H1 (cell line): ENCODE results near the gene DAPK1. TPM values are rescaled to one million over a fixed set of nuclear protein-coding genes. Genes with fewer than 3 reads are reported as not detected.

ENCODE experiments used
- CTCF ChIA-PET: fragments of 300-600 bp; sonication (Branson Sonifier 250); formaldehyde crosslinking; loops from one replicate; lab custom pipeline; 2021; ENCODE audit not compliant: partially characterized antibody; lab: Charles Lee
- POLR2A ChIA-PET: fragments of 300-600 bp; sonication (Branson Sonifier 250); formaldehyde crosslinking; loops from one replicate; lab custom pipeline; 2021; ENCODE audit warnings: inconsistent platforms; ENCODE audit not compliant: partially characterized antibody; lab: Charles Lee
- DNase-seq, 2 experiments: peaks; one replicate each; pipeline versions ENCODE4 v3.0.0 to v3.0.0-alpha.2; 2010 to 2022; ENCODE audit warnings: low spot score in 2 of 2, low read depth in 1 of 2, mixed read lengths in 1 of 2
- FAIRE-seq: peaks from 2 replicates; lab custom pipeline; 2011; peaks lifted over from hg19 to GRCh38; lab: Jason Lieb, UNC
- H2AFZ ChIP-seq: 2 replicates; pipeline ENCODE4 v1.8.1; 2012; ENCODE audit warnings: low read length, inconsistent platforms
- H2AK5ac ChIP-seq: 2 replicates; pipeline ENCODE4 v1.6.1; 2013; ENCODE audit warnings: low read depth, low read length
- H2BK120ac ChIP-seq: replicated peaks from 2 replicates; pipeline ENCODE3; 2013; ENCODE audit warnings: low read depth, low read length, inconsistent platforms
- H2BK12ac ChIP-seq: 2 replicates; pipeline ENCODE4 v1.6.1; 2013; ENCODE audit warnings: low read depth, low read length
- H2BK15ac ChIP-seq: 2 replicates; pipeline ENCODE4 v1.6.1; 2013; ENCODE audit warnings: low read length
- H2BK20ac ChIP-seq: 2 replicates; pipeline ENCODE4 v1.6.1; 2013; ENCODE audit warnings: low read length
- H2BK5ac ChIP-seq: 2 replicates; pipeline ENCODE4 v1.6.1; 2013; ENCODE audit warnings: low read depth, low read length
- H3K14ac ChIP-seq: 2 replicates; pipeline ENCODE4 v1.6.1; 2013; ENCODE audit warnings: inconsistent platforms; ENCODE audit not compliant: insufficient read length
- H3K18ac ChIP-seq: 2 replicates; pipeline ENCODE4 v1.6.1; 2013; ENCODE audit warnings: low read length; ENCODE audit errors: extremely low read depth
- H3K23ac ChIP-seq: 2 replicates; pipeline ENCODE4 v1.6.1; 2013; ENCODE audit warnings: inconsistent platforms; ENCODE audit not compliant: insufficient read length
- H3K23me2 ChIP-seq: 2 replicates; pipeline ENCODE4 v1.6.1; 2013; ENCODE audit warnings: low read depth, low read length
- H3K27ac ChIP-seq: 2 replicates; pipeline ENCODE4 v1.6.1; 2011; ENCODE audit warnings: low read depth, low read length, inconsistent platforms
- H3K27me3 ChIP-seq, 4 experiments: replicated peaks in 1 of 4; 1 replicate in 1 of 4; 2 replicates in 3 of 4; pipeline versions ENCODE4 v1.6.1 to v1.8.1; 2011 to 2013; ENCODE audit warnings: low read length in 3 of 4, mild to moderate bottlenecking in 3 of 4, inconsistent platforms in 2 of 4, mixed read lengths in 2 of 4, moderate library complexity in 1 of 4; ENCODE audit not compliant: control insufficient read depth in 3 of 4, insufficient read depth in 3 of 4; ENCODE audit errors: extremely low read depth in 1 of 4
- H3K36me3 ChIP-seq, 4 experiments: 2 replicates each; pipeline versions ENCODE4 v1.6.1 to v1.8.1; 2011 to 2013; ENCODE audit warnings: mild to moderate bottlenecking in 4 of 4, low read length in 3 of 4, moderate library complexity in 2 of 4, control low read depth in 1 of 4, inconsistent platforms in 1 of 4; ENCODE audit not compliant: insufficient read depth in 4 of 4, control insufficient read depth in 2 of 4
- H3K4ac ChIP-seq: replicated peaks from 2 replicates; pipeline ENCODE3; 2013; ENCODE audit warnings: low read length, low read depth, mixed read lengths, inconsistent platforms; ENCODE audit not compliant: insufficient read length
- H3K4me1 ChIP-seq, 4 experiments: replicated peaks in 1 of 4; 1 replicate in 1 of 4; 2 replicates in 3 of 4; pipeline versions ENCODE4 v1.6.1 to v1.8.1; 2011 to 2013; ENCODE audit warnings: low read length in 3 of 4, inconsistent platforms in 2 of 4, mixed read lengths in 1 of 4; ENCODE audit not compliant: insufficient read depth in 4 of 4, control insufficient read depth in 3 of 4
- H3K4me2 ChIP-seq, 2 experiments: 2 replicates each; pipeline versions ENCODE4 v1.6.1 to v1.8.1; 2011 to 2013; ENCODE audit warnings: low read depth in 2 of 2, low read length in 2 of 2, control low read depth in 1 of 2, inconsistent platforms in 1 of 2, mild to moderate bottlenecking in 1 of 2; ENCODE audit not compliant: insufficient read depth in 1 of 2
- H3K4me3 ChIP-seq, 4 experiments: fragments of 200-600, 300-600 bp in 1 of 4; sonication (generic), shearing (Covaris generic), sonication (Bioruptor Twin) in 1 of 4; 2 replicates each; pipeline versions ENCODE4 v1.5.1 to v1.8.1; 2011 to 2016; ENCODE audit warnings: low read length in 4 of 4, low read depth in 3 of 4, control low read depth in 2 of 4, inconsistent platforms in 2 of 4, mild to moderate bottlenecking in 2 of 4, mixed read lengths in 1 of 4, moderate library complexity in 1 of 4; ENCODE audit not compliant: insufficient read depth in 2 of 4; ENCODE audit errors: extremely low read depth in 1 of 4
- H3K56ac ChIP-seq: replicated peaks from 2 replicates; pipeline ENCODE3; 2013; ENCODE audit warnings: low read depth, mild to moderate bottlenecking, mixed read lengths, low read length, inconsistent platforms; ENCODE audit not compliant: insufficient read length
- H3K79me1 ChIP-seq: 2 replicates; pipeline ENCODE4 v1.6.1; 2013; ENCODE audit warnings: low read depth, low read length, control low read depth
- H3K79me2 ChIP-seq, 2 experiments: 2 replicates each; pipeline versions ENCODE4 v1.6.1 to v1.8.1; 2012 to 2013; ENCODE audit warnings: low read length in 2 of 2, mild to moderate bottlenecking in 2 of 2, inconsistent platforms in 1 of 2; ENCODE audit not compliant: insufficient read depth in 2 of 2, control insufficient read depth in 1 of 2
- H3K9ac ChIP-seq, 4 experiments: replicated peaks in 1 of 4; 1 replicate in 1 of 4; 2 replicates in 3 of 4; pipeline versions ENCODE4 v1.6.1 to v1.8.1; 2011 to 2013; ENCODE audit warnings: low read depth in 3 of 4, low read length in 3 of 4, control low read depth in 2 of 4, mild to moderate bottlenecking in 2 of 4, moderate library complexity in 2 of 4, inconsistent platforms in 1 of 4; ENCODE audit errors: extremely low read depth in 1 of 4
- H3K9me3 ChIP-seq, 2 experiments: 2 replicates each; pipeline versions ENCODE4 v1.6.1 to v1.8.1; 2012 to 2013; ENCODE audit warnings: mild to moderate bottlenecking in 2 of 2, moderate library complexity in 2 of 2, control low read depth in 1 of 2, inconsistent platforms in 1 of 2, low read depth in 1 of 2, low read length in 1 of 2, mixed read lengths in 1 of 2; ENCODE audit not compliant: insufficient read depth in 2 of 2
- H4K20me1 ChIP-seq, 2 experiments: replicated peaks in 1 of 2; 2 replicates each; pipeline versions ENCODE3 to v1.8.1; 2011 to 2013; ENCODE audit warnings: inconsistent platforms in 2 of 2, low read length in 2 of 2, mild to moderate bottlenecking in 1 of 2; ENCODE audit not compliant: insufficient read depth in 2 of 2, control insufficient read depth in 1 of 2
- H4K5ac ChIP-seq: 2 replicates; pipeline ENCODE4 v1.6.1; 2013; ENCODE audit warnings: low read length, low read depth, mixed read lengths, inconsistent platforms; ENCODE audit not compliant: insufficient read length
- H4K8ac ChIP-seq: 2 replicates; pipeline ENCODE4 v1.8.0; 2013; ENCODE audit warnings: mild to moderate bottlenecking, moderate library complexity, low read length, inconsistent platforms; ENCODE audit not compliant: insufficient read depth; ENCODE audit errors: extremely low read depth
- H4K91ac ChIP-seq: replicated peaks from 2 replicates; pipeline ENCODE3; 2013; ENCODE audit warnings: low read length, mixed read lengths, inconsistent platforms; ENCODE audit not compliant: insufficient read length
- ASH2L ChIP-seq: fragments of 200-600, 300-600 bp; sonication (generic); IDR thresholded peaks from one replicate; pipeline ENCODE4 v1.7.1; 2017; ENCODE audit warnings: low read length
- ATF3 ChIP-seq: IDR thresholded peaks from 2 replicates; pipeline ENCODE4 v1.6.1; 2011; ENCODE audit warnings: low read depth, mild to moderate bottlenecking, low read length; ENCODE audit not compliant: insufficient read depth
- CBX8 ChIP-seq: fragments of 300-800, 300-1000 bp; sonication (generic); IDR thresholded peaks from 2 replicates; pipeline ENCODE4 v1.7.1; 2016; ENCODE audit warnings: low read depth, low read length, borderline replicate concordance
- E2F6 ChIP-seq: IDR thresholded peaks from 2 replicates; pipeline ENCODE4 v1.6.1; 2012; ENCODE audit warnings: inconsistent platforms
- KDM1A ChIP-seq: fragments of 200-600, 300-600 bp; sonication (generic); IDR thresholded peaks from 2 replicates; pipeline ENCODE4 v1.7.1; 2016; ENCODE audit warnings: mild to moderate bottlenecking, low read length, borderline replicate concordance
- MAFK ChIP-seq: IDR thresholded peaks from 2 replicates; pipeline ENCODE4 v1.6.1; 2012; ENCODE audit warnings: low read depth, mild to moderate bottlenecking, improper control_type of control experiment, low read length
- TAF7 ChIP-seq: optimal IDR thresholded peaks from 2 replicates; pipeline ENCODE3; 2011; ENCODE audit warnings: low read depth, mild to moderate bottlenecking, inconsistent platforms, low read length, moderate library complexity, borderline replicate concordance
- TBP ChIP-seq: IDR thresholded peaks from 2 replicates; pipeline ENCODE4 v1.6.1; 2011; ENCODE audit warnings: low read depth, low read length, improper control_type of control experiment
- YY1 ChIP-seq: IDR thresholded peaks from 2 replicates; pipeline ENCODE4 v1.6.1; 2011; ENCODE audit warnings: low read depth, mild to moderate bottlenecking, low read length
- ZNF274 ChIP-seq: IDR thresholded peaks from 2 replicates; pipeline ENCODE4 v1.7.0; 2012; ENCODE audit warnings: low read length, borderline replicate concordance; ENCODE audit errors: extremely low read depth
- WGBS, 2 experiments: shearing (Covaris generic) in 1 of 2; methylation state at CpG; one replicate each; pipeline versions ENCODE4 v1.1.6 to v1.1.7; 2013 to 2015; ENCODE audit warnings: low lambda C conversion rate in 2 of 2, mixed read lengths in 2 of 2, inconsistent platforms in 1 of 2, low coverage in 1 of 2, missing lambda C conversion rate in 1 of 2; ENCODE audit not compliant: insufficient replicate concordance in 2 of 2, insufficient coverage in 1 of 2, insufficient read length in 1 of 2; ENCODE audit errors: extremely low coverage in 1 of 2, missing lambda C conversion rate in 1 of 2; 5-methylcytosine and 5-hydroxymethylcytosine counted together
- polyA plus RNA-seq, 7 experiments: library from polyadenylated mRNA; depleted of rRNA in 3 of 7; stranded (reverse) in 5 of 7; unstranded in 2 of 7; fragments of >200 nt in 5 of 7; fragments of 200-250 nt in 2 of 7; gene quantifications; 1 replicate in 5 of 7; 2 replicates in 1 of 7; 4 replicates in 1 of 7; pipeline versions ENCODE4 v1.2.1 to v1.2.3, GENCODE V29; 2011 to 2013; ENCODE audit warnings: missing spikeins in 2 of 7, mixed read lengths in 2 of 7
- total RNA-seq: library from RNA; stranded (reverse); fragmentation: NEBNext Ultra II Directional; extraction: Animal tissue kit (Norgen Biotek cat#: 25700); gene quantifications from 2 replicates; pipeline ENCODE4 v1.2.1, GENCODE V29; 2021

The DAPK1 gene
- total and polyA plus RNA-seq, 2 of the 8 experiments (the other 6 are each of a cell fraction or from before 2014, with no cell fraction given) = 62.4 to 131 TPM

- Histone ChIP-seq H3K27ac (no peak overlapping the region), H3K23me2 (no peaks in the 10 kb centered on the region; the same call in 1 of the 2 replicates), H3K23ac (no peak overlapping the region), H4K8ac (no peak overlapping the region), H4K5ac (no peak overlapping the region), H3K4me2 (0 out of 4 replicates have a peak overlapping the region, but pooled peaks of 1 of the 2 experiments have one; percentile 23), H4K20me1 (peaks cover 6 to 18% of the 10 kb centered on the region in 2 experiments)
- DNase-seq = no peak
- no peak for FAIRE-seq
- TF ChIP-seq YY1 = no peak
- no peak for TF ChIP-seq TBP
- no peak for TF ChIP-seq ATF3
- TF ChIP-seq ASH2L = no peak
- no peak for TF ChIP-seq KDM1A
- TF ChIP-seq CBX8 = no peak
- no peak for TF ChIP-seq MAFK
- no peak for TF ChIP-seq ZNF274
- no peak for TF ChIP-seq E2F6
- TF ChIP-seq TAF7 = no peak
- TF ChIP-seq, all 59 proteins: peak for 0
- Histone ChIP-seq H3K4me1 (peaks cover 4 to 26% (median 17%) of the 10 kb centered on the region in 4 experiments), H3K14ac (no peak overlapping the region), H3K4me3 (no peak overlapping the region), H3K9me3 (no peaks in the 10 kb centered on the region), H2AK5ac (no peak overlapping the region), H3K9ac (no peak overlapping the region), H3K4ac (no peak overlapping the region), H2BK120ac (no peak overlapping the region), H2AFZ (no peak overlapping the region), H2BK12ac (no peak overlapping the region), H3K18ac (no peak overlapping the region), H3K36me3 (no peaks in the 10 kb centered on the region), H3K27me3 (no peaks in the 10 kb centered on the region), H2BK15ac (no peak overlapping the region), H3K79me1 (peaks cover 13% of the 10 kb centered on the region; the same call in 1 of the 2 replicates), H3K79me2 (peaks cover 0 to 81% of the 10 kb centered on the region in 2 experiments; a peak in 2 of 4 replicates), H3K56ac (no peak overlapping the region), H4K91ac (no peak overlapping the region), H2BK5ac (no peak overlapping the region), H2BK20ac (no peak overlapping the region)
- 78% methylated on average over 3 of the region's 3 CpGs; no CpG with 5 or more reads in 1 of the 2 experiments for WGBS, 2 experiments
- ChIA-PET CTCF (interaction anchor here (0.8 to 3.7 kb wide), 6 partner anchors 10 to 231 kb away, joined by 3 to 22 read pairs (median 3); no protein-coding TSS in a partner anchor), POLR2A (no interaction called here)
Measured at GRCh38 chr9:87570000-87570908, 72.6 kb downstream of the DAPK1 start.
